PC-3 (cell line): Measurements from ENCODE around the gene ANKS4B. TPM values are rescaled to one million over a fixed set of nuclear protein-coding genes. Genes with fewer than 3 reads are reported as not detected.

Experiments
- ATAC-seq: fragments of 200-7000 bp; cut with Tn5 transposase; 2 replicates; pipeline ENCODE4 v1.9.1; 2020; ENCODE audit warnings: mild to moderate bottlenecking, moderate library complexity
- BruUV-seq: library from RNA; stranded (reverse); fragments of 400-500 nt; replicated peaks from 2 replicates; lab custom pipeline; 2021; lab: Mats Ljungman, UMichigan
- CTCF ChIA-PET: fragments of 300-600 bp; sonication (Branson Sonifier 250); formaldehyde crosslinking; loops from one replicate; lab custom pipeline; 2022; ENCODE audit warnings: antibody characterized with exemption; lab: Charles Lee
- POLR2A ChIA-PET: fragments of 300-600 bp; sonication (Branson Sonifier 250); formaldehyde crosslinking; loops from one replicate; lab custom pipeline; 2022; ENCODE audit warnings: antibody characterized with exemption; ENCODE audit not compliant: unreplicated experiment; lab: Charles Lee
- DNase-seq: peaks from one replicate; pipeline ENCODE4 v3.0.0-alpha.2; 2015
- H2AFZ ChIP-seq: fragments of 300-600 bp; sonication (generic); 2 replicates; pipeline ENCODE4 v1.6.0; 2016; ENCODE audit warnings: antibody characterized with exemption, low read length
- H3F3A ChIP-seq: fragments of 300-600 bp; sonication (generic); one replicate; pipeline ENCODE4 v1.6.0; 2017; ENCODE audit warnings: antibody characterized with exemption, low read length, control low read depth, mild to moderate bottlenecking; ENCODE audit not compliant: unreplicated experiment
- H3K27ac ChIP-seq: fragments of 300-600 bp; sonication (generic); 2 replicates; pipeline ENCODE4 v1.5.1; 2016; ENCODE audit warnings: mild to moderate bottlenecking, low read length
- H3K27me3 ChIP-seq: fragments of 300-600 bp; sonication (generic); 2 replicates; pipeline ENCODE4 v1.6.1; 2016; ENCODE audit warnings: low read length, mixed read lengths
- H3K36me3 ChIP-seq: fragments of 300-600 bp; sonication (generic); 2 replicates; pipeline ENCODE4 v1.6.1; 2016; ENCODE audit warnings: low read depth, mixed run types, low read length, mixed read lengths
- H3K4me1 ChIP-seq: fragments of 300-600 bp; sonication (generic); 2 replicates; pipeline ENCODE4 v1.5.1; 2016; ENCODE audit warnings: low read length; ENCODE audit not compliant: insufficient read depth
- H3K4me2 ChIP-seq: fragments of 300-600 bp; sonication (generic); 2 replicates; pipeline ENCODE4 v1.6.0; 2016; ENCODE audit warnings: low read length
- H3K4me3 ChIP-seq: fragments of 300-600 bp; sonication (generic); 2 replicates; pipeline ENCODE4 v1.5.1; 2016; ENCODE audit warnings: mild to moderate bottlenecking, low read length, mixed read lengths
- H3K79me2 ChIP-seq: fragments of 300-600 bp; sonication (generic); 2 replicates; pipeline ENCODE4 v1.6.1; 2017; ENCODE audit warnings: low read length, mixed read lengths
- H3K9ac ChIP-seq: fragments of 300-600 bp; sonication (generic); 2 replicates; pipeline ENCODE4 v1.6.0; 2016; ENCODE audit warnings: mild to moderate bottlenecking, low read length
- H3K9me2 ChIP-seq: fragments of 300-600 bp; sonication (generic); replicated peaks from 2 replicates; pipeline ENCODE4 v1.6.1; 2016; ENCODE audit warnings: mixed run types, low read length, mixed read lengths
- H3K9me3 ChIP-seq: fragments of 300-600 bp; sonication (generic); 2 replicates; pipeline ENCODE4 v1.6.1; 2016; ENCODE audit warnings: low read length, mixed read lengths
- H4K20me1 ChIP-seq: fragments of 300-600 bp; sonication (generic); 2 replicates; pipeline ENCODE4 v1.6.1; 2016; ENCODE audit warnings: low read length, mixed read lengths
- CTCF ChIP-seq: fragments of 300-600 bp; sonication (generic); conservative IDR thresholded peaks from 2 replicates; pipeline ENCODE4 v1.5.1; 2017; ENCODE audit warnings: antibody characterized with exemption, low read depth, mild to moderate bottlenecking, low read length
- EZH2 ChIP-seq: fragments of 300-600 bp; sonication (generic); IDR thresholded peaks from one replicate; pipeline ENCODE4 v1.6.1; 2017; ENCODE audit warnings: antibody characterized with exemption, mild to moderate bottlenecking, low read length; ENCODE audit not compliant: unreplicated experiment
- EZH2phosphoT487 ChIP-seq: fragments of 300-600 bp; sonication (generic); IDR thresholded peaks from 2 replicates; pipeline ENCODE4 v1.6.1; 2018; ENCODE audit warnings: mild to moderate bottlenecking, antibody characterized with exemption, low read length, borderline replicate concordance
- intact Hi-C: fragments of 100-400 bp; cut with micrococcal nuclease; formaldehyde crosslinking; loops from 2 replicates; pipeline ENCODE4 v1.9.0; 2023
- total RNA-seq: library from RNA; depleted of rRNA; stranded (reverse); fragments of >200 nt; gene quantifications from 2 replicates; pipeline ENCODE4 v1.2.3, GENCODE V29; 2014

ANKS4B gene
- total RNA-seq, 1 experiment from 2014 or later = not detected

- ATAC-seq (no peak), DNase-seq (no peak)
- ChIA-PET POLR2A (no interaction called here), CTCF (no interaction called here)
- Histone ChIP-seq H4K20me1 (no peaks in the 10 kb centered on the region), H3F3A (no peaks in the 10 kb centered on the region), H3K4me3 (0 out of 2 replicates have a peak overlapping the region, but pooled peaks have one; percentile 50), H3K9me3 (no peaks in the 10 kb centered on the region), H3K9me2 (no peaks in the 10 kb centered on the region), H3K4me1 (no peaks in the 10 kb centered on the region), H3K36me3 (no peaks in the 10 kb centered on the region), H3K27me3 (peaks cover 39% of the 10 kb centered on the region), H3K4me2 (peak overlapping the region; percentile 67), H3K27ac (no peak overlapping the region), H3K9ac (no peak overlapping the region), H3K79me2 (no peaks in the 10 kb centered on the region), H2AFZ (peak overlapping the region; percentile 53; the same call in 1 of the 2 replicates)
- BruUV-seq = no TSS peak
- intact Hi-C loops = loop anchor here (5.0 kb wide), 1 partner anchor 90 kb away; no protein-coding TSS in a partner anchor
- TF ChIP-seq EZH2 = no peak
- TF ChIP-seq CTCF = no peak
- TF ChIP-seq EZH2phosphoT487 = no peak
Observed at GRCh38 chr16:21277045-21277926, 43.8 kb downstream of the ANKS4B start.

- ChIA-PET CTCF (no interaction called here), POLR2A (interaction anchor here (0.6 kb wide), 1 partner anchor 969 kb away, joined by 8 read pairs; no protein-coding TSS in a partner anchor)
- Histone ChIP-seq H3K9me3 (no peaks in the 10 kb centered on the region), H3K27me3 (peaks cover 42% of the 10 kb centered on the region), H3F3A (no peaks in the 10 kb centered on the region), H4K20me1 (no peaks in the 10 kb centered on the region), H3K4me1 (no peaks in the 10 kb centered on the region), H3K27ac (no peak within 1 kb of the TSS), H2AFZ (peak within 1 kb of the TSS; percentile 53; the same call in 1 of the 2 replicates), H3K4me3 (peak within 1 kb of the TSS; percentile 50; the same call in 1 of the 2 replicates), H3K4me2 (peak within 1 kb of the TSS; percentile 67), H3K36me3 (no peaks in the 10 kb centered on the region), H3K9me2 (no peaks in the 10 kb centered on the region), H3K79me2 (no peaks in the 10 kb centered on the region), H3K9ac (no peak within 1 kb of the TSS)
- ATAC-seq (peak; percentile 79), DNase-seq (peak; percentile 37)
- BruUV-seq = no TSS peak
- intact Hi-C loops = loop anchor here (1.0 to 5.0 kb wide), 2 partner anchors 91 to 121 kb away; no protein-coding TSS in a partner anchor
- no peak for TF ChIP-seq EZH2phosphoT487
- peak; percentile 69 for TF ChIP-seq CTCF
Observed at GRCh38 chr16:21277927-21278706, 44.6 kb downstream of the ANKS4B start, which contains the start of gene CRYM. CRYM (minus strand) TSS chr16:21278290; CDS start chr16:21278251, 39 bp downstream.
